ENCODE results near the gene ZCCHC14. TPM values are rescaled to one million over a fixed set of nuclear protein-coding genes. Genes with fewer than 3 reads are reported as not detected.

ZCCHC14 gene
- total RNA-seq, 4 donors from 2014 or later: 12.9 to 24.7 (median 18.6) TPM

GRCh38 chr16:87535855-87536794 is 43.3 kb upstream of the ZCCHC14 start:
- peaks cover 0 to 29% (median 27%) of the 10 kb centered on the region in 4 donors for H3K9me3 ChIP-seq
- DNase-seq (ENCODE audit: extremely low spot score): no peak
- WGBS: 69% methylated on average over 13 of the region's 13 CpGs
- no peaks in the 10 kb centered on the region for H3K36me3 ChIP-seq
- no peak overlapping the region for H3K4me3 ChIP-seq
- H3K27me3 ChIP-seq: peaks cover 0 to 51% (median 2%) of the 10 kb centered on the region in 4 donors
- H3K27ac ChIP-seq (replicated peaks in 1 of 4): no peak overlapping the region
- intact Hi-C loops (cut with DNase I): no loop called here
- H3K4me1 ChIP-seq: peaks cover 0 to 9% (median 3%) of the 10 kb centered on the region in 4 donors
- no peak for TF ChIP-seq POLR2A (IDR thresholded peaks at IDR 0.05; ENCODE audit: low read depth)
- no peak for TF ChIP-seq CTCF (IDR thresholded peaks at IDR 0.05)
- TF ChIP-seq EP300 (IDR thresholded peaks at IDR 0.05): no peak
- no peak for TF ChIP-seq POLR2AphosphoS5 (IDR thresholded peaks at IDR 0.05)

GRCh38 chr16:87535457-87535854 is 42.6 kb upstream of the ZCCHC14 start:
- DNase-seq (ENCODE audit: extremely low spot score): no peak
- H3K36me3 ChIP-seq: no peaks in the 10 kb centered on the region
- peaks cover 0 to 3% (median 0%) of the 10 kb centered on the region in 4 donors for H3K4me1 ChIP-seq
- H3K27me3 ChIP-seq: peaks cover 0 to 46% (median 0%) of the 10 kb centered on the region in 4 donors
- TF ChIP-seq EP300 (IDR thresholded peaks at IDR 0.05): no peak
- TF ChIP-seq POLR2A (IDR thresholded peaks at IDR 0.05; ENCODE audit: low read depth): no peak
- no peak for TF ChIP-seq POLR2AphosphoS5 (IDR thresholded peaks at IDR 0.05)
- 61% methylated on average over 3 of the region's 3 CpGs for WGBS
- intact Hi-C loops (cut with DNase I): no loop called here
- no peak overlapping the region for H3K27ac ChIP-seq (replicated peaks in 1 of 4)
- no peak overlapping the region for H3K4me3 ChIP-seq
- H3K9me3 ChIP-seq: peaks cover 0 to 34% (median 29%) of the 10 kb centered on the region in 4 donors

GRCh38 chr16:87534751-87535150 is 41.9 kb upstream of the ZCCHC14 start:
- Histone ChIP-seq H3K4me1 (peaks cover 0 to 3% (median 0%) of the 10 kb centered on the region in 4 donors), H3K9me3 (peaks cover 0 to 41% (median 36%) of the 10 kb centered on the region in 4 donors), H3K4me3 (no peak overlapping the region), H3K36me3 (no peaks in the 10 kb centered on the region), H3K27me3 (peaks cover 0 to 41% (median 0%) of the 10 kb centered on the region in 4 donors), H3K27ac (replicated peaks in 1 of 4) (no peak overlapping the region)
- no peak for DNase-seq (ENCODE audit: extremely low spot score)
- intact Hi-C loops (cut with DNase I): no loop called here
- WGBS: 91% methylated on average over 9 of the region's 9 CpGs
- no peak for TF ChIP-seq CTCF (IDR thresholded peaks at IDR 0.05)
- no peak for TF ChIP-seq EP300 (IDR thresholded peaks at IDR 0.05)
- TF ChIP-seq POLR2A (IDR thresholded peaks at IDR 0.05; ENCODE audit: low read depth): no peak

GRCh38 chr16:87534030-87534653 is 41.3 kb upstream of the ZCCHC14 start:
- H3K27ac ChIP-seq (replicated peaks in 1 of 4): no peak overlapping the region
- no peak for DNase-seq (ENCODE audit: extremely low spot score)
- intact Hi-C loops (cut with DNase I): no loop called here
- TF ChIP-seq CTCF (IDR thresholded peaks at IDR 0.05): no peak
- no peak for TF ChIP-seq POLR2AphosphoS5 (IDR thresholded peaks at IDR 0.05)
- no peak for TF ChIP-seq EP300 (IDR thresholded peaks at IDR 0.05)
- TF ChIP-seq POLR2A (IDR thresholded peaks at IDR 0.05; ENCODE audit: low read depth): no peak
- no peak overlapping the region for H3K4me3 ChIP-seq
- no peaks in the 10 kb centered on the region for H3K36me3 ChIP-seq
- peaks cover 0 to 3% (median 0%) of the 10 kb centered on the region in 4 donors for H3K4me1 ChIP-seq
- H3K9me3 ChIP-seq: peaks cover 0 to 48% (median 42%) of the 10 kb centered on the region in 4 donors
- 89% methylated on average over 4 of the region's 5 CpGs for WGBS
- peaks cover 0 to 42% (median 0%) of the 10 kb centered on the region in 4 donors for H3K27me3 ChIP-seq

- H3K4me3 ChIP-seq: no peak overlapping the region
- intact Hi-C loops (cut with DNase I): no loop called here
- peaks cover 0 to 35% (median 0%) of the 10 kb centered on the region in 4 donors for H3K27me3 ChIP-seq
- peaks cover 0 to 3% (median 0%) of the 10 kb centered on the region in 4 donors for H3K4me1 ChIP-seq
- peaks cover 0 to 49% (median 43%) of the 10 kb centered on the region in 4 donors for H3K9me3 ChIP-seq
- no peak for TF ChIP-seq CTCF (IDR thresholded peaks at IDR 0.05)
- TF ChIP-seq POLR2A (IDR thresholded peaks at IDR 0.05; ENCODE audit: low read depth): no peak
- TF ChIP-seq POLR2AphosphoS5 (IDR thresholded peaks at IDR 0.05): no peak
- TF ChIP-seq EP300 (IDR thresholded peaks at IDR 0.05): no peak
- no peak for DNase-seq (ENCODE audit: extremely low spot score)
- no peaks in the 10 kb centered on the region for H3K36me3 ChIP-seq
- WGBS: 0% methylated on average over 1 of the region's 1 CpG
- H3K27ac ChIP-seq (replicated peaks in 1 of 4): no peak overlapping the region
These were observed 40.2 kb upstream of the ZCCHC14 start for GRCh38 chr16:87533061-87533460.

Data from esophagus muscularis mucosa (tissue), 4 donors.